ENCODE results near the gene MTCL1.

MTCL1 gene

DNA sequence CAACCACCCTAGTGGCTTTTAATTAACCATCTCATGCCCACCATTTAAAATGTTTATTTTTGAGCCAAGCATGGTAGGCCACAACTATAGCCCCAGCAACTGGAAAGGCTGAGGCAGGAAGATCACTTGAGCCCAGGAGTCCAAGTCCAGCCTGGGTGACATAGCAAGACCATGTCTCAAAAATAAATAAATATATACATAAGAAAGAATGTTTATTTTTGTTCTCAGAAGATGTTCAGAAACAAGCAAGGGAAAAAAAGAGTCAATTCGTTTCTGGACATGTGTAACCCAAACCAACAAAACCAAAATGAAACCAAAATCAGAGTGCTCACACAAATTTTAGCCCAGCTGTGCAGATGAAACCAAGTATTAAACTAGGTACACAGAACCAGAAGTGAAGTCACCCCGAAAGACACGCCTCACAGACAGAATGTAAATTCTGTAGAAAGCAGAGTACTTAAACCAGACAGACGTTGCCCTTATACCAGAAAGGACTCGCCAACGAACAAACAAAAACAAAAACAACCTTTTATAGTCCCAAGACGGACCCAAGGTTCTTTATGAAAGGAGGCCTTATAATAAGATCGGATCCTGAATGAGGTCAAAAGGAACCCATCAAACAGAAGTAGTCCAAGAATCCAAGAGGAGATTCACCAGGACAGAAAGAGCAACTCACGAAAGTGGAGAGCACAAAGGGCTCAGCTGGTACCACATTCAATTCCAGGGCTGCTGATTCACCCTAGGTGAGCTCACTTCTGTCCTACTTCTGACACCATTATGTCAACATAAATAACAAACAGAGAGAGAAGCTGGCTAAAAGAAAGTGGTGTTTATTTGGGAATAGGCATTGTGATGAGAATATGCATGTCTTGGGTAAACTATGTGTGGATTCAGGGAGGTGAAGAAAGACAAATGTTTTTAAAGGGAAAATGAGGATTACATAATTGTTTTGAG lies 31.8 kb upstream of the MTCL1 start:
- peak; percentile 56 for DNase-seq (ENCODE audit: low read depth)
- H3K4me3 ChIP-seq (ENCODE audit: low read depth, low read length): no peak overlapping the region; the same call in 1 of the 2 replicates
- TF ChIP-seq, protein P1, sequence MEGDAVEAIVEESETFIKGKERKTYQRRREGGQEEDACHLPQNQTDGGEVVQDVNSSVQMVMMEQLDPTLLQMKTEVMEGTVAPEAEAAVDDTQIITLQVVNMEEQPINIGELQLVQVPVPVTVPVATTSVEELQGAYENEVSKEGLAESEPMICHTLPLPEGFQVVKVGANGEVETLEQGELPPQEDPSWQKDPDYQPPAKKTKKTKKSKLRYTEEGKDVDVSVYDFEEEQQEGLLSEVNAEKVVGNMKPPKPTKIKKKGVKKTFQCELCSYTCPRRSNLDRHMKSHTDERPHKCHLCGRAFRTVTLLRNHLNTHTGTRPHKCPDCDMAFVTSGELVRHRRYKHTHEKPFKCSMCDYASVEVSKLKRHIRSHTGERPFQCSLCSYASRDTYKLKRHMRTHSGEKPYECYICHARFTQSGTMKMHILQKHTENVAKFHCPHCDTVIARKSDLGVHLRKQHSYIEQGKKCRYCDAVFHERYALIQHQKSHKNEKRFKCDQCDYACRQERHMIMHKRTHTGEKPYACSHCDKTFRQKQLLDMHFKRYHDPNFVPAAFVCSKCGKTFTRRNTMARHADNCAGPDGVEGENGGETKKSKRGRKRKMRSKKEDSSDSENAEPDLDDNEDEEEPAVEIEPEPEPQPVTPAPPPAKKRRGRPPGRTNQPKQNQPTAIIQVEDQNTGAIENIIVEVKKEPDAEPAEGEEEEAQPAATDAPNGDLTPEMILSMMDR (IDR thresholded peaks at IDR 0.05; ENCODE audit: low read depth, low read length, missing control alignments): no peak

- no peak for DNase-seq (ENCODE audit: low read depth)
- TF ChIP-seq, protein P1 (IDR thresholded peaks at IDR 0.05; ENCODE audit: low read depth, low read length, missing control alignments): no peak
- no peak overlapping the region for H3K4me3 ChIP-seq (ENCODE audit: low read depth, low read length)
Observed at GRCh38 chr18:8675057-8675456, 30.3 kb upstream of the MTCL1 start.

- TF ChIP-seq, protein P1 (IDR thresholded peaks at IDR 0.05; ENCODE audit: low read depth, low read length, missing control alignments): no peak
- no peak overlapping the region for H3K4me3 ChIP-seq (ENCODE audit: low read depth, low read length)
- no peak for DNase-seq (ENCODE audit: low read depth)
Observed at GRCh38 chr18:8681196-8681595, 24.2 kb upstream of the MTCL1 start.

- no peak for DNase-seq (ENCODE audit: low read depth)
- TF ChIP-seq, protein P1 (IDR thresholded peaks at IDR 0.05; ENCODE audit: low read depth, low read length, missing control alignments): no peak
- H3K4me3 ChIP-seq (ENCODE audit: low read depth, low read length): no peak overlapping the region
Observed at GRCh38 chr18:8684577-8684976, 20.8 kb upstream of the MTCL1 start.

GRCh38 chr18:8685141-8685913 lies 20.0 kb upstream of the MTCL1 start:
- DNase-seq (ENCODE audit: low read depth): no peak
- H3K4me3 ChIP-seq (ENCODE audit: low read depth, low read length): no peak overlapping the region
- TF ChIP-seq, protein P1 (IDR thresholded peaks at IDR 0.05; ENCODE audit: low read depth, low read length, missing control alignments): no peak

GRCh38 chr18:8685914-8686216 lies 19.5 kb upstream of the MTCL1 start:
- TF ChIP-seq, protein P1 (IDR thresholded peaks at IDR 0.05; ENCODE audit: low read depth, low read length, missing control alignments): no peak
- no peak overlapping the region for H3K4me3 ChIP-seq (ENCODE audit: low read depth, low read length)
- no peak for DNase-seq (ENCODE audit: low read depth)
